ENCODE data around the gene DIABLO.

The DIABLO gene

GRCh38 chr12:122208073-122208820 is 17.6 kb downstream of the DIABLO start:
- H3K4me3 ChIP-seq (ENCODE audit: low read depth, low read length) = no peak overlapping the region
- DNase-seq (ENCODE audit: low read depth) = no peak
- TF ChIP-seq CTCF (IDR thresholded peaks at IDR 0.05; ENCODE audit: insufficient read depth, low read depth, low read length, missing control alignments) = no peak

GRCh38 chr12:122207391-122207790 is 18.5 kb downstream of the DIABLO start:
- TF ChIP-seq CTCF (IDR thresholded peaks at IDR 0.05; ENCODE audit: insufficient read depth, low read depth, low read length, missing control alignments) = no peak
- H3K4me3 ChIP-seq (ENCODE audit: low read depth, low read length) = no peak overlapping the region
- DNase-seq (ENCODE audit: low read depth) = no peak

- DNase-seq (ENCODE audit: low read depth) = no peak
- no peak for TF ChIP-seq CTCF (IDR thresholded peaks at IDR 0.05; ENCODE audit: insufficient read depth, low read depth, low read length, missing control alignments)
Observed at GRCh38 chr12:122206976-122207375, 18.9 kb downstream of the DIABLO start.

GRCh38 chr12:122206111-122206881 is 19.6 kb downstream of the DIABLO start:
- no peak overlapping the region for H3K4me3 ChIP-seq (ENCODE audit: low read depth, low read length)
- TF ChIP-seq CTCF (IDR thresholded peaks at IDR 0.05; ENCODE audit: insufficient read depth, low read depth, low read length, missing control alignments) = no peak
- DNase-seq (ENCODE audit: low read depth) = no peak

More at GRCh38 chr12:122206976-122207375, 18.9 kb downstream of the DIABLO start:
- no peak overlapping the region for H3K4me3 ChIP-seq (ENCODE audit: low read depth, low read length)

GRCh38 chr12:122205053-122205925 is 20.6 kb downstream of the DIABLO start:
- TF ChIP-seq CTCF (IDR thresholded peaks at IDR 0.05; ENCODE audit: insufficient read depth, low read depth, low read length, missing control alignments) = no peak
- DNase-seq (ENCODE audit: low read depth) = no peak
- H3K4me3 ChIP-seq (ENCODE audit: low read depth, low read length) = no peak overlapping the region

DNA sequence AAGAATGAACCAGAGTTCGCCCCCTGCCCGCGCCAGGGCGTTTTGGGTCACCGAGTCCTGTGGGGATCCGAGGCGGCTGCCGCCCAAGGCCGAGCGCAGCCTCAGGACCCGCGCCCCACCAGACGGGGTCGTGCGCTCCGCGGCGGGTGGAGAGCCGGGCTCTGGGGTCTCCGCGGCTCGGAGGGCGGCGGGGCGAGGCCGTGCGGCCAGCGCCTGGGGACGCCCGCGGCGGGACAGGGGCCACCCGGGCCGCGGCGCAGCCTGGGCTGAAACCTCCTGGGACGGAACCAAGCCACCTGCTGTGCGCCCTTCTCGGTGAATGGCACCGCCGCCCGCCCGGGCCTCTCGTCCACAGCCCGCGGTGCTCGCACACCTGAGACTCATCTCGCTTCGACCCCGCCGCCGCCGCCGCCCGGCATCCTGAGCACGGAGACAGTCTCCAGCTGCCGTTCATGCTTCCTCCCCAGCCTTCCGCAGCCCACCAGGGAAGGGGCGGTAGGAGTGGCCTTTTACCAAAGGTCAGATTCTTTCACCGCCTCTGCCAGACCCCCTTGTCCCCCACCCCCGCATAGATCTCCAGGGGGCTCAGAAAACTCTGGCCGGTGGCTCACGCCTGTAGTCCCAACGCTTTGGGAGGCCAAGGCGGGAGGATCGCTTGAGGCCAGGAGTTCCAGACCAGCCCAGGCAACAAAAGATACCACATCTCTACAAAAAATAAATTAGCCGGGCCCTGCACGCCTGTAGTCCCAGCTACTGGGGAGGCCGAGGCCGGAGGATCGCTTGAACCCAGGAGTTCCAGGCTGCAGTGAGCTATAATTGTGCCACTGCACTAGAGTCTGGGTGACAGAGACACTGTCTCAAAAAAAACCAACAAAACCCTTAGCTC is 21.4 kb downstream of the DIABLO start:
- peak overlapping the region; percentile 55; the same call in 1 of the 2 replicates for H3K4me3 ChIP-seq (ENCODE audit: low read depth, low read length)
- DNase-seq (ENCODE audit: low read depth) = no peak
- no peak for TF ChIP-seq CTCF (IDR thresholded peaks at IDR 0.05; ENCODE audit: insufficient read depth, low read depth, low read length, missing control alignments)

Measured in GM12865 (cell line).